Choroid plexus epithelial cell (primary cell): Measurements from ENCODE around the gene CDH26.

Experiments used
- DNase-seq: peaks from one replicate; pipeline ENCODE4 v3.0.0-alpha.2; 2010; ENCODE audit warnings: low read depth
- H3K4me3 ChIP-seq: 2 replicates; pipeline ENCODE4 v1.5.1; 2011; ENCODE audit warnings: low read depth, mild to moderate bottlenecking, control low read depth, low read length, moderate library complexity
- CTCF ChIP-seq: conservative IDR thresholded peaks from 2 replicates; pipeline ENCODE4 v1.5.1; 2011; ENCODE audit warnings: low read depth, mild to moderate bottlenecking, control low read depth, inconsistent platforms, low read length, moderate library complexity

CDH26 gene

GRCh38 chr20:59940129-59940955, 17.9 kb upstream of the CDH26 start, which contains the start of the genes FAM217B and PPP1R3D:
Gene FAM217B, plus strand, starts transcription at chr20:59940389. Its CDS starts 3,555 bp downstream, at chr20:59943944.
Gene PPP1R3D, minus strand, starts transcription at chr20:59940305. Its CDS starts 374 bp downstream, at chr20:59939931.
- peak within 1 kb of the TSS; percentile 80 for H3K4me3 ChIP-seq
- peak; percentile 98 for DNase-seq
- no peak for TF ChIP-seq CTCF

- DNase-seq, result no peak
- TF ChIP-seq CTCF, result no peak
- H3K4me3 ChIP-seq, result peak overlapping the region; percentile 80
Measured at GRCh38 chr20:59940956-59941294, 17.3 kb upstream of the CDH26 start.

GRCh38 chr20:59942245-59942644, 16.0 kb upstream of the CDH26 start:
- no peak overlapping the region for H3K4me3 ChIP-seq
- DNase-seq, result no peak
- no peak for TF ChIP-seq CTCF

- DNase-seq, result no peak
- H3K4me3 ChIP-seq, result no peak overlapping the region
- TF ChIP-seq CTCF, result no peak
Measured at GRCh38 chr20:59944726-59945125, 13.5 kb upstream of the CDH26 start.

GRCh38 chr20:59945175-59945574, 13.0 kb upstream of the CDH26 start:
- no peak overlapping the region for H3K4me3 ChIP-seq
- no peak for DNase-seq
- TF ChIP-seq CTCF, result no peak

GRCh38 chr20:59945731-59946130, 12.5 kb upstream of the CDH26 start:
- no peak for TF ChIP-seq CTCF
- H3K4me3 ChIP-seq, result no peak overlapping the region
- DNase-seq, result peak; percentile 11

- no peak for TF ChIP-seq CTCF
- no peak for DNase-seq
- no peak overlapping the region for H3K4me3 ChIP-seq
Measured at GRCh38 chr20:59947376-59947775, 10.8 kb upstream of the CDH26 start.
